HepG2 (cell line): Measurements from ENCODE around the gene DRC3. TPM values are rescaled to one million over a fixed set of nuclear protein-coding genes. Genes with fewer than 3 reads are reported as not detected.

Source experiments
- CCAR2 ChIP-seq: fragments of 200-400 bp; formaldehyde crosslinking; optimal IDR thresholded peaks from 2 replicates; pipeline ENCODE3; 2018; ENCODE audit warnings: low read depth, mild to moderate bottlenecking, low read length, moderate library complexity
- DNMT1 ChIP-seq: sonication (generic); formaldehyde crosslinking; IDR thresholded peaks from 2 replicates; pipeline ENCODE4 v1.5.1; 2020; ENCODE audit warnings: mild to moderate bottlenecking, missing genetic modification reagents
- ELF4 ChIP-seq: sonication (generic); formaldehyde crosslinking; IDR thresholded peaks from 2 replicates; pipeline ENCODE4 v1.5.0; 2020; ENCODE audit warnings: missing genetic modification reagents, mild to moderate bottlenecking, moderate library complexity, borderline replicate concordance
- FOXC1 ChIP-seq: sonication (generic); formaldehyde crosslinking; IDR thresholded peaks from 2 replicates; pipeline ENCODE4 v1.8.0; 2022; ENCODE audit warnings: mild to moderate bottlenecking, missing genetic modification reagents, borderline replicate concordance
- GATAD2A ChIP-seq: IDR thresholded peaks from 2 replicates; pipeline ENCODE4 v1.6.1; 2016
- KLF16 ChIP-seq, 2 experiments: sonication (generic) in 1 of 2; formaldehyde crosslinking in 1 of 2; IDR thresholded peaks; 2 replicates each; pipeline versions ENCODE4 v1.6.1 to v1.8.0; 2016 to 2023; ENCODE audit warnings: missing genetic modification reagents in 2 of 2, missing compliant biosample characterization in 1 of 2
- MEIS1 ChIP-seq: sonication (generic); formaldehyde crosslinking; IDR thresholded peaks from 2 replicates; pipeline ENCODE4 v1.9.0; 2021; ENCODE audit warnings: mild to moderate bottlenecking, missing genetic modification reagents, moderate library complexity, borderline replicate concordance
- NPAS2 ChIP-seq: sonication (generic); formaldehyde crosslinking; IDR thresholded peaks from 2 replicates; pipeline ENCODE4 v1.8.0; 2022; ENCODE audit warnings: mild to moderate bottlenecking, missing genetic modification reagents, borderline replicate concordance
- PCBP1 ChIP-seq: fragments of 200-400 bp; formaldehyde crosslinking; IDR thresholded peaks from 2 replicates; pipeline ENCODE4 v1.6.1; 2017; ENCODE audit warnings: mild to moderate bottlenecking, low read depth, low read length, borderline replicate concordance
- RORA ChIP-seq: sonication (generic); formaldehyde crosslinking; IDR thresholded peaks from 2 replicates; pipeline ENCODE4 v1.5.0; 2020; ENCODE audit warnings: mild to moderate bottlenecking, missing genetic modification reagents, moderate library complexity
- ZNF143 ChIP-seq: sonication (generic); formaldehyde crosslinking; IDR thresholded peaks from 2 replicates; pipeline ENCODE4 v1.4.0; 2020; ENCODE audit warnings: missing genetic modification reagents
- ZNF205 ChIP-seq: IDR thresholded peaks from 2 replicates; pipeline ENCODE4 v1.6.1; 2018; ENCODE audit warnings: missing biosample characterization, missing genetic modification reagents
- ZNF274 ChIP-seq: sonication (generic); formaldehyde crosslinking; IDR thresholded peaks from 2 replicates; pipeline ENCODE4 v1.5.1; 2020; ENCODE audit warnings: mild to moderate bottlenecking, missing genetic modification reagents
- ZNF30 ChIP-seq: sonication (generic); formaldehyde crosslinking; IDR thresholded peaks from 2 replicates; pipeline ENCODE4 v1.5.0; 2020; ENCODE audit warnings: mild to moderate bottlenecking, missing genetic modification reagents
- ZNF331 ChIP-seq: sonication (generic); formaldehyde crosslinking; IDR thresholded peaks from 2 replicates; pipeline ENCODE4 v1.4.0; 2020; ENCODE audit warnings: missing genetic modification reagents
- ZNF446 ChIP-seq: sonication (generic); formaldehyde crosslinking; IDR thresholded peaks from 2 replicates; pipeline ENCODE4 v1.5.0; 2020; ENCODE audit warnings: mild to moderate bottlenecking, missing genetic modification reagents
- polyA plus RNA-seq, 8 experiments: library from polyadenylated mRNA; depleted of rRNA in 3 of 8; stranded (reverse) in 7 of 8; unstranded in 1 of 8; fragments of >200 nt; fragmentation: Illumina TruSeq in 4 of 8; extraction: Trizol in 4 of 8; gene quantifications; 2 replicates each; pipeline versions ENCODE4 v1.2.1 to v1.2.3, GENCODE V29; 2011 to 2016; ENCODE audit warnings: low read depth in 4 of 8, missing spikeins in 1 of 8, mixed read lengths in 1 of 8; ENCODE audit not compliant: insufficient read depth in 1 of 8
- total RNA-seq, 5 experiments: library from RNA; depleted of rRNA; stranded (reverse); fragments of >200 nt; fragmentation: Illumina TruSeq; extraction: Trizol; gene quantifications; 2 replicates each; pipeline ENCODE4 v1.2.3, GENCODE V29; 2016; ENCODE audit warnings: low read depth in 1 of 5
- TF ChIP-seq, protein P1 (sequence below): sonication (generic); formaldehyde crosslinking; IDR thresholded peaks from 2 replicates; pipeline ENCODE4 v1.5.1; 2020; ENCODE audit warnings: mild to moderate bottlenecking, missing genetic modification reagents, moderate library complexity
- TF ChIP-seq, protein P2 (sequence below), 2 experiments: sonication (generic) in 1 of 2; formaldehyde crosslinking in 1 of 2; IDR thresholded peaks; 2 replicates each; pipeline versions ENCODE4 v1.4.0 to v1.6.1; 2018 to 2020; ENCODE audit warnings: missing genetic modification reagents in 2 of 2, borderline replicate concordance in 1 of 2, low read depth in 1 of 2, mild to moderate bottlenecking in 1 of 2, missing biosample characterization in 1 of 2
- TF ChIP-seq, protein P3 (sequence below): sonication (generic); formaldehyde crosslinking; IDR thresholded peaks from 2 replicates; pipeline ENCODE4 v1.5.0; 2020; ENCODE audit warnings: mild to moderate bottlenecking, missing genetic modification reagents, moderate library complexity
- TF ChIP-seq, protein P4 (sequence below): IDR thresholded peaks from 2 replicates; pipeline ENCODE4 v1.6.1; 2018; ENCODE audit warnings: missing genetic modification reagents, mild to moderate bottlenecking, missing compliant biosample characterization

DRC3 gene
- total and polyA plus RNA-seq, 2 of the 13 experiments (the other 11 are each of a cell fraction or from before 2014, with no cell fraction given), result 0.53 to 0.87 TPM

DNA sequence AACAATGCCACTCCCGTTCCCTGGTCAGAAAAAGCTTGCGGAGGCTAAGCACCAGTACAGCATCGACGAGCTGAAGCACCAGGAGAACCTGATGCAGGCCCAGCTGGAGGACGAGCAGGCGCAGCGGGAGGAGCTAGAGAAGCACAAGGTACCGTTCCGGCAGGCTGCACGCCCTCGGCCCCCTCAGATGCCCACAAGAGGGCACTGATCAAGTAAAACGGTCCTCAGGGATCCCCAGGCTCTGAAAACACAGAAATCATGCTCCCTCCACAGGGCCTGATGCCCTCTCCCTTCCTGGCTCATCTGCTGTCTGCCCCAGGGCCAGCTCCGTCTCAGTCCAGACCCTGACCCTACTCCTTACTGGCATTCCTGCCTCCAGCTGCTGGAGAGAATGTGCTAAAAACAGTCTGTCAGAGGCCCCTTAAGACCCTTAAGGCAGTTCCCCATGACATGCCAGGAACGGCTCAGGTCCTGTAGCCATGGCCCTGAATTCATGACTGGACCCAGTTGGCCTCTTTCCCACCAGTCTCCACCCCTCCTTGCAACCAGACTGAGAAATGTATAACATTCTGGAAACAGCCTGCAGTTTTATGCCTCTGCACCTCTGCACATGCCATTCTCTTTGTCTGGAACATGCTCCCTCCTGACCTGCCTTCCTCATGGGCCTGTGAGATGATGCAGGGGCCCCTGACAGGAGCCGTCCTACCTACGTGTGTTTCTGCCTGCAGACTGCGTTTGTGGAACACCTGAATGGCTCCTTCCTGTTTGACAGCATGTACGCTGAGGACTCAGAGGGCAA is 21.8 kb downstream of the DRC3 start (continued):
- TF ChIP-seq, protein P1, sequence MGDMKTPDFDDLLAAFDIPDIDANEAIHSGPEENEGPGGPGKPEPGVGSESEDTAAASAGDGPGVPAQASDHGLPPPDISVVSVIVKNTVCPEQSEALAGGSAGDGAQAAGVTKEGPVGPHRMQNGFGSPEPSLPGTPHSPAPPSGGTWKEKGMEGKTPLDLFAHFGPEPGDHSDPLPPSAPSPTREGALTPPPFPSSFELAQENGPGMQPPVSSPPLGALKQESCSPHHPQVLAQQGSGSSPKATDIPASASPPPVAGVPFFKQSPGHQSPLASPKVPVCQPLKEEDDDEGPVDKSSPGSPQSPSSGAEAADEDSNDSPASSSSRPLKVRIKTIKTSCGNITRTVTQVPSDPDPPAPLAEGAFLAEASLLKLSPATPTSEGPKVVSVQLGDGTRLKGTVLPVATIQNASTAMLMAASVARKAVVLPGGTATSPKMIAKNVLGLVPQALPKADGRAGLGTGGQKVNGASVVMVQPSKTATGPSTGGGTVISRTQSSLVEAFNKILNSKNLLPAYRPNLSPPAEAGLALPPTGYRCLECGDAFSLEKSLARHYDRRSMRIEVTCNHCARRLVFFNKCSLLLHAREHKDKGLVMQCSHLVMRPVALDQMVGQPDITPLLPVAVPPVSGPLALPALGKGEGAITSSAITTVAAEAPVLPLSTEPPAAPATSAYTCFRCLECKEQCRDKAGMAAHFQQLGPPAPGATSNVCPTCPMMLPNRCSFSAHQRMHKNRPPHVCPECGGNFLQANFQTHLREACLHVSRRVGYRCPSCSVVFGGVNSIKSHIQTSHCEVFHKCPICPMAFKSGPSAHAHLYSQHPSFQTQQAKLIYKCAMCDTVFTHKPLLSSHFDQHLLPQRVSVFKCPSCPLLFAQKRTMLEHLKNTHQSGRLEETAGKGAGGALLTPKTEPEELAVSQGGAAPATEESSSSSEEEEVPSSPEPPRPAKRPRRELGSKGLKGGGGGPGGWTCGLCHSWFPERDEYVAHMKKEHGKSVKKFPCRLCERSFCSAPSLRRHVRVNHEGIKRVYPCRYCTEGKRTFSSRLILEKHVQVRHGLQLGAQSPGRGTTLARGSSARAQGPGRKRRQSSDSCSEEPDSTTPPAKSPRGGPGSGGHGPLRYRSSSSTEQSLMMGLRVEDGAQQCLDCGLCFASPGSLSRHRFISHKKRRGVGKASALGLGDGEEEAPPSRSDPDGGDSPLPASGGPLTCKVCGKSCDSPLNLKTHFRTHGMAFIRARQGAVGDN (CRISPR knock-in tag), result peak; percentile 42; the same call in 1 of the 2 replicates
- TF ChIP-seq FOXC1 (CRISPR knock-in tag) (no peak), MEIS1 (CRISPR knock-in tag) (no peak), ZNF30 (CRISPR knock-in tag) (no peak), ZNF331 (CRISPR knock-in tag) (peak; percentile 24; the same call in 1 of the 2 replicates), ELF4 (CRISPR knock-in tag) (no peak), ZNF446 (CRISPR knock-in tag) (no peak), ZNF143 (CRISPR knock-in tag) (peak; percentile 43; the same call in 1 of the 2 replicates), CCAR2 (no peak), ZNF274 (CRISPR knock-in tag) (no peak), KLF16 (CRISPR knock-in tag; IDR thresholded peaks at IDR 0.05) (0 out of 4 replicates have a peak, but pooled peaks of 1 of the 2 experiments have one; percentile 24), PCBP1 (no peak), NPAS2 (CRISPR knock-in tag) (no peak), RORA (no peak), ZNF205 (CRISPR knock-in tag) (0 out of 2 replicates have a peak, but pooled peaks have one; percentile 15), GATAD2A (CRISPR knock-in tag) (0 out of 2 replicates have a peak, but pooled peaks have one; percentile 29), DNMT1 (CRISPR knock-in tag) (no peak)
- TF ChIP-seq, protein P2, sequence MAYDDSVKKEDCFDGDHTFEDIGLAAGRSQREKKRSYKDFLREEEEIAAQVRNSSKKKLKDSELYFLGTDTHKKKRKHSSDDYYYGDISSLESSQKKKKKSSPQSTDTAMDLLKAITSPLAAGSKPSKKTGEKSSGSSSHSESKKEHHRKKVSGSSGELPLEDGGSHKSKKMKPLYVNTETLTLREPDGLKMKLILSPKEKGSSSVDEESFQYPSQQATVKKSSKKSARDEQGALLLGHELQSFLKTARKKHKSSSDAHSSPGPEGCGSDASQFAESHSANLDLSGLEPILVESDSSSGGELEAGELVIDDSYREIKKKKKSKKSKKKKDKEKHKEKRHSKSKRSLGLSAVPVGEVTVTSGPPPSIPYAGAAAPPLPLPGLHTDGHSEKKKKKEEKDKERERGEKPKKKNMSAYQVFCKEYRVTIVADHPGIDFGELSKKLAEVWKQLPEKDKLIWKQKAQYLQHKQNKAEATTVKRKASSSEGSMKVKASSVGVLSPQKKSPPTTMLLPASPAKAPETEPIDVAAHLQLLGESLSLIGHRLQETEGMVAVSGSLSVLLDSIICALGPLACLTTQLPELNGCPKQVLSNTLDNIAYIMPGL (CRISPR knock-in tag; IDR thresholded peaks at IDR 0.05; ENCODE audit: borderline replicate concordance in 1 of 2, low read depth in 1 of 2), result peak in 1 of 2 experiments; percentile 28; a peak in 1 of 4 replicates
- TF ChIP-seq, protein P3, sequence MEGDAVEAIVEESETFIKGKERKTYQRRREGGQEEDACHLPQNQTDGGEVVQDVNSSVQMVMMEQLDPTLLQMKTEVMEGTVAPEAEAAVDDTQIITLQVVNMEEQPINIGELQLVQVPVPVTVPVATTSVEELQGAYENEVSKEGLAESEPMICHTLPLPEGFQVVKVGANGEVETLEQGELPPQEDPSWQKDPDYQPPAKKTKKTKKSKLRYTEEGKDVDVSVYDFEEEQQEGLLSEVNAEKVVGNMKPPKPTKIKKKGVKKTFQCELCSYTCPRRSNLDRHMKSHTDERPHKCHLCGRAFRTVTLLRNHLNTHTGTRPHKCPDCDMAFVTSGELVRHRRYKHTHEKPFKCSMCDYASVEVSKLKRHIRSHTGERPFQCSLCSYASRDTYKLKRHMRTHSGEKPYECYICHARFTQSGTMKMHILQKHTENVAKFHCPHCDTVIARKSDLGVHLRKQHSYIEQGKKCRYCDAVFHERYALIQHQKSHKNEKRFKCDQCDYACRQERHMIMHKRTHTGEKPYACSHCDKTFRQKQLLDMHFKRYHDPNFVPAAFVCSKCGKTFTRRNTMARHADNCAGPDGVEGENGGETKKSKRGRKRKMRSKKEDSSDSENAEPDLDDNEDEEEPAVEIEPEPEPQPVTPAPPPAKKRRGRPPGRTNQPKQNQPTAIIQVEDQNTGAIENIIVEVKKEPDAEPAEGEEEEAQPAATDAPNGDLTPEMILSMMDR (CRISPR knock-in tag), result peak; percentile 81
- TF ChIP-seq, protein P4, sequence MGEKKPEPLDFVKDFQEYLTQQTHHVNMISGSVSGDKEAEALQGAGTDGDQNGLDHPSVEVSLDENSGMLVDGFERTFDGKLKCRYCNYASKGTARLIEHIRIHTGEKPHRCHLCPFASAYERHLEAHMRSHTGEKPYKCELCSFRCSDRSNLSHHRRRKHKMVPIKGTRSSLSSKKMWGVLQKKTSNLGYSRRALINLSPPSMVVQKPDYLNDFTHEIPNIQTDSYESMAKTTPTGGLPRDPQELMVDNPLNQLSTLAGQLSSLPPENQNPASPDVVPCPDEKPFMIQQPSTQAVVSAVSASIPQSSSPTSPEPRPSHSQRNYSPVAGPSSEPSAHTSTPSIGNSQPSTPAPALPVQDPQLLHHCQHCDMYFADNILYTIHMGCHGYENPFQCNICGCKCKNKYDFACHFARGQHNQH (CRISPR knock-in tag), result 0 out of 2 replicates have a peak, but pooled peaks have one; percentile 30
